ENCODE measurements around the gene RBM12. TPM values are rescaled to one million over a fixed set of nuclear protein-coding genes. Genes with fewer than 3 reads are reported as not detected.
A peak's percentile ranks its signal among the peaks of the same experiment; 100 is the strongest.

RBM12 gene
- total RNA-seq, 1 experiment from 2014 or later, result 125 TPM

DNA sequence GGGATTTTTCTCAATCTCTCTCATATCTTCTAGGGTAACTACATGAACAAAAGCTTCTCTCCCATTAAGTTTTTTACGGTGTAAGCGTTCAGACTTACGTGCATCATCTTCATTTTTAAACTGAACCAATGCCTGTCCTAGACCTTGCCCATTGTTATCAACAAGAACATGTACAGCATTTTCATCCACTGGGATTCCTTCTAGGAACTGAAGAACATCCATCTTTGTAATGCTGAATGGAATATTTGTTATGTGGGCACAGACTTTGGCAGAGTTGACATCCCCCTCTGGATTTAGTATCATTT lies 11.3 kb downstream of the RBM12 start:
- peaks cover 9% of the 10 kb centered on the region; the same call in 1 of the 2 replicates for H3K4me1 Mint-ChIP-seq
- no peak overlapping the region for H3K4me3 Mint-ChIP-seq
- TF ChIP-seq CREM (CRISPR knock-in tag; IDR thresholded peaks at IDR 0.05) (no peak), ZNF121 (CRISPR knock-in tag; IDR thresholded peaks at IDR 0.05) (no peak), TEAD4 (CRISPR knock-in tag; IDR thresholded peaks at IDR 0.05) (no peak), SP1 (CRISPR knock-in tag; conservative IDR thresholded peaks at IDR 0.05) (no peak), TP53 (CRISPR knock-in tag; IDR thresholded peaks at IDR 0.05) (no peak), PRRX2 (CRISPR knock-in tag; IDR thresholded peaks at IDR 0.05) (no peak), NFYB (CRISPR knock-in tag; conservative IDR thresholded peaks at IDR 0.05; ENCODE audit: low read depth) (no peak), MXD4 (CRISPR knock-in tag; IDR thresholded peaks at IDR 0.05; ENCODE audit: borderline replicate concordance) (no peak), GRHL2 (CRISPR knock-in tag; IDR thresholded peaks at IDR 0.05; ENCODE audit: insufficient replicate concordance, severe bottlenecking) (no peak), ZNF317 (CRISPR knock-in tag; IDR thresholded peaks at IDR 0.05; ENCODE audit: borderline replicate concordance, low read depth) (no peak), RORB (CRISPR knock-in tag; IDR thresholded peaks at IDR 0.05) (no peak), ZNF396 (CRISPR knock-in tag; IDR thresholded peaks at IDR 0.05; ENCODE audit: borderline replicate concordance) (no peak)
- TF ChIP-seq, protein P1, sequence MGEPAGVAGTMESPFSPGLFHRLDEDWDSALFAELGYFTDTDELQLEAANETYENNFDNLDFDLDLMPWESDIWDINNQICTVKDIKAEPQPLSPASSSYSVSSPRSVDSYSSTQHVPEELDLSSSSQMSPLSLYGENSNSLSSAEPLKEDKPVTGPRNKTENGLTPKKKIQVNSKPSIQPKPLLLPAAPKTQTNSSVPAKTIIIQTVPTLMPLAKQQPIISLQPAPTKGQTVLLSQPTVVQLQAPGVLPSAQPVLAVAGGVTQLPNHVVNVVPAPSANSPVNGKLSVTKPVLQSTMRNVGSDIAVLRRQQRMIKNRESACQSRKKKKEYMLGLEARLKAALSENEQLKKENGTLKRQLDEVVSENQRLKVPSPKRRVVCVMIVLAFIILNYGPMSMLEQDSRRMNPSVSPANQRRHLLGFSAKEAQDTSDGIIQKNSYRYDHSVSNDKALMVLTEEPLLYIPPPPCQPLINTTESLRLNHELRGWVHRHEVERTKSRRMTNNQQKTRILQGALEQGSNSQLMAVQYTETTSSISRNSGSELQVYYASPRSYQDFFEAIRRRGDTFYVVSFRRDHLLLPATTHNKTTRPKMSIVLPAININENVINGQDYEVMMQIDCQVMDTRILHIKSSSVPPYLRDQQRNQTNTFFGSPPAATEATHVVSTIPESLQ (CRISPR knock-in tag; IDR thresholded peaks at IDR 0.05), result no peak
- TF ChIP-seq, protein P2, sequence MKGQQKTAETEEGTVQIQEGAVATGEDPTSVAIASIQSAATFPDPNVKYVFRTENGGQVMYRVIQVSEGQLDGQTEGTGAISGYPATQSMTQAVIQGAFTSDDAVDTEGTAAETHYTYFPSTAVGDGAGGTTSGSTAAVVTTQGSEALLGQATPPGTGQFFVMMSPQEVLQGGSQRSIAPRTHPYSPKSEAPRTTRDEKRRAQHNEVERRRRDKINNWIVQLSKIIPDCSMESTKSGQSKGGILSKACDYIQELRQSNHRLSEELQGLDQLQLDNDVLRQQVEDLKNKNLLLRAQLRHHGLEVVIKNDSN (CRISPR knock-in tag; IDR thresholded peaks at IDR 0.05), result no peak
- POLR2A ChIA-PET, result no interaction called here
- H3K36me3 Mint-ChIP-seq, result peaks cover 20% of the 10 kb centered on the region
- CTCF ChIA-PET, result no interaction called here
- ATAC-seq (no peak), DNase-seq (ENCODE audit: low spot score) (no peak)
- no peaks in the 10 kb centered on the region for H3K27me3 Mint-ChIP-seq (ENCODE audit: low read depth)
- H3K9me3 Mint-ChIP-seq, result no peaks in the 10 kb centered on the region
- H3K27ac Mint-ChIP-seq, result no peak overlapping the region

DNA sequence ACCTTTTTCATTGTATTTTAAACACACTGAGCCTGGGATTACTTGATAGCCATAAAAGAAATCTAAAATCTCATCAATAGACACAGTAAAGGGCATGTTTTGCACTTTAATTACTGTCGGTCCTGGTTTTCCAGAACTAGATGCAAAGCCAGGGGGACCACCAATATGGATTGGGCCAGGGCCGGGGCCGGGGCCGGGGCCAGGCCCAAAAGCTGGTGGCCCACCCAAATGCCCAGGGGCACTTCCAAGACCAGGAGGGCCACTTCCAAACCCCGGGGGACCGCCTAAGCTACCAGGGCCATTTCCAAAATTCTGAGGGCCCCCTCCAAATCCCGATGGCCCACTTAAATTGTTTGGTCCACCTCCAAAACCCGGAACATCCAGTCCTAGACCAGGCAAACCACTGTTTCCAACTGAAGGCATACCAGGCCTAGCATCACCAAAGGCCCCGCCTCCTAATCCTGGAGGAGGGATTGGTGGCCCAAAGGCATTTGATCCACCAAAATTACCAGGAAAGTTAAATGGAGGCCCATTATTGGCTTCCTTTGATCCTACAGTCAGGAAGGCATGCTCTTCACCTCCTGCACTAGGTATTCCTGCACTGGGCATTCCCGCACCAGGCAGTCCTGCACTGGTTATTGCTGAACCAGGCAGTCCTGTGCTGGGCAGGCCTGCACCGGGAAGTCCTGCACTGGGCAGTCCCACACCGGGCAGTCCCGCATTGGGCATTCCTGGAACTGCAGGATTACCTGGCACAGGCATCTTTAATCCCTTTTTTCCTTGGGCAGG lies 11.9 kb downstream of the RBM12 start:
- DNase-seq (ENCODE audit: low spot score), result no peak
- H3K27me3 Mint-ChIP-seq (ENCODE audit: low read depth), result no peaks in the 10 kb centered on the region
- peaks cover 25% of the 10 kb centered on the region for H3K36me3 Mint-ChIP-seq
- H3K9me3 Mint-ChIP-seq, result no peaks in the 10 kb centered on the region
- peaks cover 9% of the 10 kb centered on the region; the same call in 1 of the 2 replicates for H3K4me1 Mint-ChIP-seq
- H3K4me3 Mint-ChIP-seq, result no peak overlapping the region
- no peak overlapping the region for H3K27ac Mint-ChIP-seq
- CTCF ChIA-PET, result interaction anchor here (1.7 kb wide), 1 partner anchor 33 kb away, joined by 4 read pairs; no protein-coding TSS in a partner anchor
- TF ChIP-seq, protein P3, sequence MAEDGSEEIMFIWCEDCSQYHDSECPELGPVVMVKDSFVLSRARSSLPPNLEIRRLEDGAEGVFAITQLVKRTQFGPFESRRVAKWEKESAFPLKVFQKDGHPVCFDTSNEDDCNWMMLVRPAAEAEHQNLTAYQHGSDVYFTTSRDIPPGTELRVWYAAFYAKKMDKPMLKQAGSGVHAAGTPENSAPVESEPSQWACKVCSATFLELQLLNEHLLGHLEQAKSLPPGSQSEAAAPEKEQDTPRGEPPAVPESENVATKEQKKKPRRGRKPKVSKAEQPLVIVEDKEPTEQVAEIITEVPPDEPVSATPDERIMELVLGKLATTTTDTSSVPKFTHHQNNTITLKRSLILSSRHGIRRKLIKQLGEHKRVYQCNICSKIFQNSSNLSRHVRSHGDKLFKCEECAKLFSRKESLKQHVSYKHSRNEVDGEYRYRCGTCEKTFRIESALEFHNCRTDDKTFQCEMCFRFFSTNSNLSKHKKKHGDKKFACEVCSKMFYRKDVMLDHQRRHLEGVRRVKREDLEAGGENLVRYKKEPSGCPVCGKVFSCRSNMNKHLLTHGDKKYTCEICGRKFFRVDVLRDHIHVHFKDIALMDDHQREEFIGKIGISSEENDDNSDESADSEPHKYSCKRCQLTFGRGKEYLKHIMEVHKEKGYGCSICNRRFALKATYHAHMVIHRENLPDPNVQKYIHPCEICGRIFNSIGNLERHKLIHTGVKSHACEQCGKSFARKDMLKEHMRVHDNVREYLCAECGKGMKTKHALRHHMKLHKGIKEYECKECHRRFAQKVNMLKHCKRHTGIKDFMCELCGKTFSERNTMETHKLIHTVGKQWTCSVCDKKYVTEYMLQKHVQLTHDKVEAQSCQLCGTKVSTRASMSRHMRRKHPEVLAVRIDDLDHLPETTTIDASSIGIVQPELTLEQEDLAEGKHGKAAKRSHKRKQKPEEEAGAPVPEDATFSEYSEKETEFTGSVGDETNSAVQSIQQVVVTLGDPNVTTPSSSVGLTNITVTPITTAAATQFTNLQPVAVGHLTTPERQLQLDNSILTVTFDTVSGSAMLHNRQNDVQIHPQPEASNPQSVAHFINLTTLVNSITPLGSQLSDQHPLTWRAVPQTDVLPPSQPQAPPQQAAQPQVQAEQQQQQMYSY (CRISPR knock-in tag; IDR thresholded peaks at IDR 0.05), result 0 out of 2 replicates have a peak, but pooled peaks have one; percentile 20
- TF ChIP-seq CREB1 (CRISPR knock-in tag; IDR thresholded peaks at IDR 0.05), result no peak
- POLR2A ChIA-PET, result no interaction called here
- peak; percentile 43 for ATAC-seq

GRCh38 chr20:35651958-35652357 lies 12.7 kb downstream of the RBM12 start:
- Mint-ChIP-seq H3K4me1 (peaks cover 5% of the 10 kb centered on the region; the same call in 1 of the 2 replicates), H3K9me3 (no peaks in the 10 kb centered on the region), H3K4me3 (no peak overlapping the region), H3K36me3 (peaks cover 25% of the 10 kb centered on the region), H3K27ac (no peak overlapping the region), H3K27me3 (ENCODE audit: low read depth) (no peaks in the 10 kb centered on the region)
- CTCF ChIA-PET, result interaction anchor here (1.7 kb wide), 1 partner anchor 32 kb away, joined by 4 read pairs; no protein-coding TSS in a partner anchor
- POLR2A ChIA-PET, result no interaction called here
- no peak for ATAC-seq
- no peak for DNase-seq (ENCODE audit: low spot score)
- TF ChIP-seq, protein P4, sequence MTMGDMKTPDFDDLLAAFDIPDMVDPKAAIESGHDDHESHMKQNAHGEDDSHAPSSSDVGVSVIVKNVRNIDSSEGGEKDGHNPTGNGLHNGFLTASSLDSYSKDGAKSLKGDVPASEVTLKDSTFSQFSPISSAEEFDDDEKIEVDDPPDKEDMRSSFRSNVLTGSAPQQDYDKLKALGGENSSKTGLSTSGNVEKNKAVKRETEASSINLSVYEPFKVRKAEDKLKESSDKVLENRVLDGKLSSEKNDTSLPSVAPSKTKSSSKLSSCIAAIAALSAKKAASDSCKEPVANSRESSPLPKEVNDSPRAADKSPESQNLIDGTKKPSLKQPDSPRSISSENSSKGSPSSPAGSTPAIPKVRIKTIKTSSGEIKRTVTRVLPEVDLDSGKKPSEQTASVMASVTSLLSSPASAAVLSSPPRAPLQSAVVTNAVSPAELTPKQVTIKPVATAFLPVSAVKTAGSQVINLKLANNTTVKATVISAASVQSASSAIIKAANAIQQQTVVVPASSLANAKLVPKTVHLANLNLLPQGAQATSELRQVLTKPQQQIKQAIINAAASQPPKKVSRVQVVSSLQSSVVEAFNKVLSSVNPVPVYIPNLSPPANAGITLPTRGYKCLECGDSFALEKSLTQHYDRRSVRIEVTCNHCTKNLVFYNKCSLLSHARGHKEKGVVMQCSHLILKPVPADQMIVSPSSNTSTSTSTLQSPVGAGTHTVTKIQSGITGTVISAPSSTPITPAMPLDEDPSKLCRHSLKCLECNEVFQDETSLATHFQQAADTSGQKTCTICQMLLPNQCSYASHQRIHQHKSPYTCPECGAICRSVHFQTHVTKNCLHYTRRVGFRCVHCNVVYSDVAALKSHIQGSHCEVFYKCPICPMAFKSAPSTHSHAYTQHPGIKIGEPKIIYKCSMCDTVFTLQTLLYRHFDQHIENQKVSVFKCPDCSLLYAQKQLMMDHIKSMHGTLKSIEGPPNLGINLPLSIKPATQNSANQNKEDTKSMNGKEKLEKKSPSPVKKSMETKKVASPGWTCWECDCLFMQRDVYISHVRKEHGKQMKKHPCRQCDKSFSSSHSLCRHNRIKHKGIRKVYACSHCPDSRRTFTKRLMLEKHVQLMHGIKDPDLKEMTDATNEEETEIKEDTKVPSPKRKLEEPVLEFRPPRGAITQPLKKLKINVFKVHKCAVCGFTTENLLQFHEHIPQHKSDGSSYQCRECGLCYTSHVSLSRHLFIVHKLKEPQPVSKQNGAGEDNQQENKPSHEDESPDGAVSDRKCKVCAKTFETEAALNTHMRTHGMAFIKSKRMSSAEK (CRISPR knock-in tag; IDR thresholded peaks at IDR 0.05; ENCODE audit: borderline replicate concordance), result no peak
- no peak for TF ChIP-seq CDX4 (CRISPR knock-in tag; IDR thresholded peaks at IDR 0.05; ENCODE audit: borderline replicate concordance)
